Neural cell (in vitro differentiated cells): ENCODE results near the gene LDB2. TPM values are rescaled to one million over a fixed set of nuclear protein-coding genes. Genes with fewer than 3 reads are reported as not detected.

Experiments
- H2AFZ ChIP-seq: fragments of 200-600, 300-800 bp; sonication (generic), shearing (Covaris generic); 2 replicates; pipeline ENCODE4 v1.6.0; 2014; ENCODE audit warnings: low read depth, mild to moderate bottlenecking, antibody characterized with exemption, low read length, moderate library complexity
- H3F3A ChIP-seq: fragments of 200-600 bp; shearing (Covaris generic); 2 replicates; pipeline ENCODE4 v1.6.1; 2016; ENCODE audit warnings: mild to moderate bottlenecking, moderate library complexity, mixed read lengths, antibody characterized with exemption, low read length; ENCODE audit not compliant: insufficient read depth, poor library complexity, severe bottlenecking
- H3K27ac ChIP-seq: fragments of 200-600, 300-800 bp; sonication (generic), shearing (Covaris generic); 2 replicates; pipeline ENCODE4 v1.5.1; 2014; ENCODE audit warnings: mild to moderate bottlenecking, low read length, moderate library complexity
- H3K27me3 ChIP-seq: fragments of 300-800, 200-600 bp; sonication (generic), shearing (Covaris generic); 2 replicates; pipeline ENCODE4 v1.6.0; 2014; ENCODE audit warnings: mild to moderate bottlenecking, low read depth, low read length, moderate library complexity; ENCODE audit not compliant: insufficient read depth
- H3K36me3 ChIP-seq: fragments of 300-800, 200-600 bp; sonication (generic), shearing (Covaris generic); 2 replicates; pipeline ENCODE4 v1.5.1; 2014; ENCODE audit warnings: mild to moderate bottlenecking, antibody characterized with exemption, low read length, moderate library complexity; ENCODE audit not compliant: insufficient read depth
- H3K4me2 ChIP-seq: fragments of 300-800, 200-600 bp; sonication (generic), shearing (Covaris generic); 2 replicates; pipeline ENCODE4 v1.6.0; 2014; ENCODE audit warnings: mild to moderate bottlenecking, low read length
- H3K4me3 ChIP-seq: fragments of 300-800, 200-600 bp; sonication (generic), shearing (Covaris generic); 2 replicates; pipeline ENCODE4 v1.5.1; 2014; ENCODE audit warnings: mild to moderate bottlenecking, low read length, moderate library complexity
- H3K79me2 ChIP-seq: fragments of 200-600 bp; shearing (Covaris generic); replicated peaks from 2 replicates; pipeline ENCODE4 v1.6.0; 2014; ENCODE audit warnings: mild to moderate bottlenecking, low read length, moderate library complexity; ENCODE audit not compliant: insufficient read depth
- H3K9ac ChIP-seq: fragments of 300-800, 200-600 bp; sonication (generic), shearing (Covaris generic); 2 replicates; pipeline ENCODE4 v1.6.1; 2016; ENCODE audit warnings: mild to moderate bottlenecking, low read length, mixed read lengths
- H3K9me2 ChIP-seq: fragments of 200-600 bp; shearing (Covaris generic); 2 replicates; pipeline ENCODE4 v1.6.1; 2016; ENCODE audit warnings: mild to moderate bottlenecking, low read length, mixed read lengths; ENCODE audit not compliant: insufficient read depth
- H3K9me3 ChIP-seq: fragments of 200-600, 300-800 bp; sonication (generic), shearing (Covaris generic); 2 replicates; pipeline ENCODE4 v1.6.1; 2016; ENCODE audit warnings: mild to moderate bottlenecking, mixed run types, low read length, moderate library complexity, mixed read lengths
- H4K20me1 ChIP-seq: fragments of 200-600 bp; shearing (Covaris generic); 2 replicates; pipeline ENCODE4 v1.6.1; 2016; ENCODE audit warnings: mild to moderate bottlenecking, mixed run types; ENCODE audit not compliant: insufficient read depth
- EP300 ChIP-seq: fragments of 450-650 bp; conservative IDR thresholded peaks from 2 replicates; pipeline ENCODE4 v1.6.1; 2014; ENCODE audit warnings: antibody characterized with exemption, mild to moderate bottlenecking, moderate library complexity; ENCODE audit not compliant: poor library complexity, severe bottlenecking
- EZH2 ChIP-seq: fragments of 200-600, 300-800 bp; shearing (Covaris generic), sonication (generic); IDR thresholded peaks from 2 replicates; pipeline ENCODE4 v1.6.1; 2014; ENCODE audit warnings: antibody characterized with exemption, low read length, borderline replicate concordance, mild to moderate bottlenecking; ENCODE audit not compliant: insufficient read depth, poor library complexity, severe bottlenecking
- MXI1 ChIP-seq: fragments of 450-650 bp; conservative IDR thresholded peaks from 2 replicates; pipeline ENCODE4 v1.6.1; 2014; ENCODE audit warnings: antibody characterized with exemption, mild to moderate bottlenecking; ENCODE audit not compliant: poor library complexity, severe bottlenecking
- POLR2AphosphoS5 ChIP-seq: IDR thresholded peaks from 2 replicates; pipeline ENCODE4 v1.6.1; 2012
- RAD21 ChIP-seq: fragments of 450-650 bp; conservative IDR thresholded peaks from 2 replicates; pipeline ENCODE4 v1.6.1; 2014; ENCODE audit warnings: antibody characterized with exemption, mild to moderate bottlenecking, moderate library complexity
- SMC3 ChIP-seq: fragments of 450-650 bp; conservative IDR thresholded peaks from 2 replicates; pipeline ENCODE4 v1.6.1; 2014; ENCODE audit warnings: antibody characterized with exemption, mild to moderate bottlenecking, moderate library complexity; ENCODE audit not compliant: poor library complexity
- TAF1 ChIP-seq: IDR thresholded peaks from 2 replicates; pipeline ENCODE4 v1.6.1; 2012; ENCODE audit warnings: low read depth
- polyA plus RNA-seq: library from polyadenylated mRNA; depleted of rRNA; stranded (reverse); fragments of >200 nt; gene quantifications from 2 replicates; pipeline ENCODE4 v1.2.3, GENCODE V29; 2014
- TF ChIP-seq, protein P1 (sequence below): IDR thresholded peaks from 2 replicates; pipeline ENCODE4 v1.6.1; 2012; ENCODE audit warnings: borderline replicate concordance
- TF ChIP-seq, protein P2 (sequence below): fragments of 450-650 bp; IDR thresholded peaks from 2 replicates; pipeline ENCODE4 v1.5.1; 2014; ENCODE audit warnings: antibody characterized with exemption, mild to moderate bottlenecking, moderate library complexity; ENCODE audit not compliant: poor library complexity, severe bottlenecking

LDB2 gene
- polyA plus RNA-seq, 1 donor from 2014 or later: 58.9 TPM

DNA sequence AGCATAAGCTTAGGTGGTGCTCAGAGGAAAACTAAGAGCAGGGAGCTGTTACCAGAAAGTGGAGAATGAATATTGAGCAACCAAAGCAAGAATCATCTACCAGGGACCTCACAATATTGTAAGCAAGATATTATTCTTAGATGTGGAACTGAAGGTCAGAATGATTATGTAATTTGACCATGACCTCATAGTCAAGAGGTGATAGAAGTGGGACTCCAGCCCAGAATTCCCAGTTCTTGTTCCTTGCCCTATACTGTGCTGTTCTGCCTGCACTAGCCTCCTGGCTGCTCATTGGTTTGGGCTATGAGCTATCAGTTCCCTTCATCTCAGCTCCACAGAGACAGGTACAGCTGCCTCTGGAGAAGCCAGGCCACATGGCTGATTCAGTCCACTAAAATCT lies 229.4 kb downstream of the LDB2 start:
- H3K79me2 ChIP-seq: no peaks in the 10 kb centered on the region
- H3K36me3 ChIP-seq: no peaks in the 10 kb centered on the region
- H4K20me1 ChIP-seq: no peaks in the 10 kb centered on the region
- H3K4me3 ChIP-seq: no peak overlapping the region
- H3K9me3 ChIP-seq: no peaks in the 10 kb centered on the region
- H2AFZ ChIP-seq: no peak overlapping the region
- H3F3A ChIP-seq: no peaks in the 10 kb centered on the region
- no peak overlapping the region for H3K27ac ChIP-seq
- H3K9me2 ChIP-seq: no peaks in the 10 kb centered on the region
- no peaks in the 10 kb centered on the region for H3K27me3 ChIP-seq
- no peak overlapping the region for H3K4me2 ChIP-seq
- TF ChIP-seq POLR2AphosphoS5 (no peak), EP300 (no peak), SMC3 (no peak), MXI1 (no peak), TAF1 (no peak), EZH2 (no peak), RAD21 (no peak)
- TF ChIP-seq, protein P1, sequence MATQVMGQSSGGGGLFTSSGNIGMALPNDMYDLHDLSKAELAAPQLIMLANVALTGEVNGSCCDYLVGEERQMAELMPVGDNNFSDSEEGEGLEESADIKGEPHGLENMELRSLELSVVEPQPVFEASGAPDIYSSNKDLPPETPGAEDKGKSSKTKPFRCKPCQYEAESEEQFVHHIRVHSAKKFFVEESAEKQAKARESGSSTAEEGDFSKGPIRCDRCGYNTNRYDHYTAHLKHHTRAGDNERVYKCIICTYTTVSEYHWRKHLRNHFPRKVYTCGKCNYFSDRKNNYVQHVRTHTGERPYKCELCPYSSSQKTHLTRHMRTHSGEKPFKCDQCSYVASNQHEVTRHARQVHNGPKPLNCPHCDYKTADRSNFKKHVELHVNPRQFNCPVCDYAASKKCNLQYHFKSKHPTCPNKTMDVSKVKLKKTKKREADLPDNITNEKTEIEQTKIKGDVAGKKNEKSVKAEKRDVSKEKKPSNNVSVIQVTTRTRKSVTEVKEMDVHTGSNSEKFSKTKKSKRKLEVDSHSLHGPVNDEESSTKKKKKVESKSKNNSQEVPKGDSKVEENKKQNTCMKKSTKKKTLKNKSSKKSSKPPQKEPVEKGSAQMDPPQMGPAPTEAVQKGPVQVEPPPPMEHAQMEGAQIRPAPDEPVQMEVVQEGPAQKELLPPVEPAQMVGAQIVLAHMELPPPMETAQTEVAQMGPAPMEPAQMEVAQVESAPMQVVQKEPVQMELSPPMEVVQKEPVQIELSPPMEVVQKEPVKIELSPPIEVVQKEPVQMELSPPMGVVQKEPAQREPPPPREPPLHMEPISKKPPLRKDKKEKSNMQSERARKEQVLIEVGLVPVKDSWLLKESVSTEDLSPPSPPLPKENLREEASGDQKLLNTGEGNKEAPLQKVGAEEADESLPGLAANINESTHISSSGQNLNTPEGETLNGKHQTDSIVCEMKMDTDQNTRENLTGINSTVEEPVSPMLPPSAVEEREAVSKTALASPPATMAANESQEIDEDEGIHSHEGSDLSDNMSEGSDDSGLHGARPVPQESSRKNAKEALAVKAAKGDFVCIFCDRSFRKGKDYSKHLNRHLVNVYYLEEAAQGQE: no peak
- TF ChIP-seq, protein P2, sequence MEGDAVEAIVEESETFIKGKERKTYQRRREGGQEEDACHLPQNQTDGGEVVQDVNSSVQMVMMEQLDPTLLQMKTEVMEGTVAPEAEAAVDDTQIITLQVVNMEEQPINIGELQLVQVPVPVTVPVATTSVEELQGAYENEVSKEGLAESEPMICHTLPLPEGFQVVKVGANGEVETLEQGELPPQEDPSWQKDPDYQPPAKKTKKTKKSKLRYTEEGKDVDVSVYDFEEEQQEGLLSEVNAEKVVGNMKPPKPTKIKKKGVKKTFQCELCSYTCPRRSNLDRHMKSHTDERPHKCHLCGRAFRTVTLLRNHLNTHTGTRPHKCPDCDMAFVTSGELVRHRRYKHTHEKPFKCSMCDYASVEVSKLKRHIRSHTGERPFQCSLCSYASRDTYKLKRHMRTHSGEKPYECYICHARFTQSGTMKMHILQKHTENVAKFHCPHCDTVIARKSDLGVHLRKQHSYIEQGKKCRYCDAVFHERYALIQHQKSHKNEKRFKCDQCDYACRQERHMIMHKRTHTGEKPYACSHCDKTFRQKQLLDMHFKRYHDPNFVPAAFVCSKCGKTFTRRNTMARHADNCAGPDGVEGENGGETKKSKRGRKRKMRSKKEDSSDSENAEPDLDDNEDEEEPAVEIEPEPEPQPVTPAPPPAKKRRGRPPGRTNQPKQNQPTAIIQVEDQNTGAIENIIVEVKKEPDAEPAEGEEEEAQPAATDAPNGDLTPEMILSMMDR: no peak
- H3K9ac ChIP-seq: no peak overlapping the region

DNA sequence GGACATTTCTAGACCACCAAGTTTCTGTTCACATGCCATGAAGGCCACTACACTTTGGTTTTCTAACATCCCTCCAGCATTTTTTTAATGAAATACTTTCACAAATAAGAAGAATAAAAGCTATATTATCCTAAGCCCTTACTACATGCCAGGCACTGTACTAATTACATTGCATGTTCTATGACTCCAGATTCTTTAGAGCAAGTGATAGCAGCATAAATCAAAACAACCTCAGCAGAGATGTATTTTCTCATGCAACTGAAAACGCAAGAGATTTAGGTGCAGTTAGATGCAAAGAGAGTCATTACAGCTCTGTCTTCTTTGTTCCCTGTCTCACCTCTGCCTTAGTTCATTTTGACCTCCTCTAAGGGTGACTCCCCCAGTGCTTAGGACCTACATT lies 230.0 kb downstream of the LDB2 start:
- H3K4me2 ChIP-seq: no peak overlapping the region
- no peaks in the 10 kb centered on the region for H3K36me3 ChIP-seq
- H2AFZ ChIP-seq: no peak overlapping the region
- no peaks in the 10 kb centered on the region for H3K79me2 ChIP-seq
- no peaks in the 10 kb centered on the region for H3K9me3 ChIP-seq
- TF ChIP-seq RAD21: no peak
- no peak for TF ChIP-seq EZH2
- TF ChIP-seq EP300: no peak
- no peak for TF ChIP-seq POLR2AphosphoS5
- TF ChIP-seq MXI1: no peak
- no peak for TF ChIP-seq TAF1
- TF ChIP-seq, protein P2: no peak
- TF ChIP-seq, protein P1: no peak
- no peak for TF ChIP-seq SMC3
- no peak overlapping the region for H3K9ac ChIP-seq
- no peaks in the 10 kb centered on the region for H4K20me1 ChIP-seq
- H3K27me3 ChIP-seq: no peaks in the 10 kb centered on the region
- H3K9me2 ChIP-seq: no peaks in the 10 kb centered on the region
- no peak overlapping the region for H3K27ac ChIP-seq
- H3K4me3 ChIP-seq: no peak overlapping the region
- no peaks in the 10 kb centered on the region for H3F3A ChIP-seq
